ENCODE results near the gene IRF2.

- TF ChIP-seq POLR2A (IDR thresholded peaks at IDR 0.05) (no peak), CTCF (IDR thresholded peaks at IDR 0.05) (no peak)
Measured at GRCh38 chr4:184389978-184390900, 84.1 kb downstream of the IRF2 start.
